HCT116 (cell line): ENCODE results near the gene POLR3C. TPM values are rescaled to one million over a fixed set of nuclear protein-coding genes. Genes with fewer than 3 reads are reported as not detected.

Experiments used
- ATAC-seq: fragments of 200-7000 bp; cut with Tn5 transposase; 2 replicates; pipeline ENCODE4 v1.9.1; 2020; ENCODE audit warnings: mild to moderate bottlenecking, moderate library complexity
- BruUV-seq: library from RNA; stranded (reverse); fragments of 400-500 nt; replicated peaks from 2 replicates; lab custom pipeline; 2021; lab: Mats Ljungman, UMichigan
- CTCF ChIA-PET: fragments of 300-600 bp; sonication (Branson Sonifier 250); formaldehyde crosslinking; loops from one replicate; lab custom pipeline; 2021; ENCODE audit warnings: antibody characterized with exemption; lab: Charles Lee
- POLR2A ChIA-PET: fragments of 300-600, 350-600 bp; sonication (Branson Sonifier 250); formaldehyde crosslinking; loops from one replicate; lab custom pipeline; 2021; ENCODE audit warnings: antibody characterized with exemption; lab: Charles Lee
- RAD21 ChIA-PET, 2 experiments: fragments of 300-600 bp; sonication (Branson Sonifier 250); formaldehyde crosslinking; loops; one replicate each; lab custom pipeline; 2023; ENCODE audit warnings: low total read pairs in 2 of 2; ENCODE audit not compliant: uncharacterized antibody in 2 of 2, unreplicated experiment in 2 of 2, low non-redundant PET in 1 of 2; lab: Charles Lee
- DNase-seq: peaks from one replicate; pipeline ENCODE4 v3.0.0-alpha.2; 2010; ENCODE audit warnings: low read depth, low spot score
- H2AFZ ChIP-seq: fragments of 200-600 bp; shearing (Covaris generic), sonication (generic); 2 replicates; pipeline ENCODE4 v1.6.1; 2017; ENCODE audit warnings: low read depth, mixed run types, mixed read lengths, antibody characterized with exemption, low read length; ENCODE audit not compliant: poor library complexity, severe bottlenecking
- H3K27ac ChIP-seq: 2 replicates; pipeline ENCODE4 v1.5.1; 2012; ENCODE audit warnings: low read depth, low read length
- H3K27me3 ChIP-seq: fragments of 200-600 bp; sonication (generic); 2 replicates; pipeline ENCODE4 v1.6.1; 2016; ENCODE audit warnings: mixed run types, low read length, mixed read lengths; ENCODE audit not compliant: insufficient read depth
- H3K36me3 ChIP-seq, 2 experiments: fragments of 200-500 bp in 1 of 2; fragments of 200-600 bp in 1 of 2; sonication (Bioruptor generic) in 1 of 2; sonication (generic) in 1 of 2; 2 replicates each; pipeline versions ENCODE4 v1.5.1 to v1.6.1; 2014 to 2016; ENCODE audit warnings: low read length in 2 of 2, inconsistent platforms in 1 of 2, mixed read lengths in 1 of 2, mixed run types in 1 of 2; ENCODE audit not compliant: insufficient read depth in 2 of 2, control insufficient read depth in 1 of 2
- H3K4me1 ChIP-seq, 2 experiments: fragments of 200-600 bp in 1 of 2; sonication (generic) in 1 of 2; 2 replicates each; pipeline versions ENCODE4 v1.5.1 to v1.6.1; 2012 to 2017; ENCODE audit warnings: low read length in 2 of 2, inconsistent platforms in 1 of 2, mild to moderate bottlenecking in 1 of 2, mixed read lengths in 1 of 2, mixed run types in 1 of 2, moderate library complexity in 1 of 2; ENCODE audit not compliant: insufficient read depth in 2 of 2, control insufficient read depth in 1 of 2
- H3K4me2 ChIP-seq: fragments of 200-600 bp; sonication (generic); 2 replicates; pipeline ENCODE4 v1.6.1; 2017; ENCODE audit warnings: mixed run types, low read length, mixed read lengths
- H3K4me3 ChIP-seq, 2 experiments: fragments of 200-600 bp in 1 of 2; sonication (generic) in 1 of 2; replicated peaks in 1 of 2; 2 replicates each; pipeline ENCODE4 v1.5.1; 2011 to 2016; ENCODE audit warnings: low read length in 2 of 2, control low read depth in 1 of 2, low read depth in 1 of 2, mild to moderate bottlenecking in 1 of 2, mixed read lengths in 1 of 2, mixed run types in 1 of 2
- H3K79me2 ChIP-seq: fragments of 200-600 bp; sonication (generic); 2 replicates; pipeline ENCODE4 v1.6.1; 2017; ENCODE audit warnings: mild to moderate bottlenecking, mixed run types, low read length, moderate library complexity, mixed read lengths; ENCODE audit not compliant: insufficient read depth
- H3K9ac ChIP-seq: fragments of 200-600 bp; sonication (generic); 2 replicates; pipeline ENCODE4 v1.6.1; 2016; ENCODE audit warnings: low read length, mixed read lengths
- H3K9me2 ChIP-seq: fragments of 200-600 bp; sonication (generic), shearing (Covaris generic); 2 replicates; pipeline ENCODE4 v1.6.1; 2017; ENCODE audit warnings: mixed run types, mild to moderate bottlenecking, moderate library complexity; ENCODE audit not compliant: insufficient read depth
- H3K9me3 ChIP-seq, 2 experiments: fragments of 200-500 bp in 1 of 2; fragments of 200-600 bp in 1 of 2; sonication (Bioruptor generic) in 1 of 2; sonication (generic) in 1 of 2; 2 replicates each; pipeline ENCODE4 v1.6.1; 2014 to 2017; ENCODE audit warnings: low read length in 2 of 2, mixed read lengths in 2 of 2, inconsistent platforms in 1 of 2, low read depth in 1 of 2, mild to moderate bottlenecking in 1 of 2, mixed run types in 1 of 2, moderate library complexity in 1 of 2; ENCODE audit not compliant: control insufficient read depth in 1 of 2, insufficient read depth in 1 of 2
- H4K20me1 ChIP-seq: fragments of 200-600 bp; sonication (generic), shearing (Covaris generic); 2 replicates; pipeline ENCODE4 v1.6.1; 2017; ENCODE audit warnings: mixed run types, mild to moderate bottlenecking, moderate library complexity; ENCODE audit not compliant: insufficient read depth
- CEBPB ChIP-seq: IDR thresholded peaks from 2 replicates; pipeline ENCODE4 v1.6.1; 2012; ENCODE audit warnings: low read depth
- CTCF ChIP-seq, 3 experiments: fragments of 200-600 bp in 1 of 3; sonication (generic) in 1 of 3; IDR thresholded peaks in 2 of 3; conservative IDR thresholded peaks in 1 of 3; 2 replicates each; pipeline ENCODE4 v1.5.1; 2012 to 2017; ENCODE audit warnings: low read depth in 2 of 3, low read length in 2 of 3, antibody characterized with exemption in 1 of 3, borderline replicate concordance in 1 of 3, control low read depth in 1 of 3, mild to moderate bottlenecking in 1 of 3, mixed read lengths in 1 of 3, mixed run types in 1 of 3, moderate library complexity in 1 of 3; ENCODE audit not compliant: insufficient read depth in 1 of 3
- ELF1 ChIP-seq: IDR thresholded peaks from 2 replicates; pipeline ENCODE4 v1.6.1; 2012; ENCODE audit warnings: low read depth, borderline replicate concordance
- EZH2 ChIP-seq: fragments of 200-600 bp; sonication (generic); IDR thresholded peaks from 2 replicates; pipeline ENCODE4 v1.6.1; 2017; ENCODE audit warnings: antibody characterized with exemption, mixed run types
- EZH2phosphoT487 ChIP-seq: fragments of 200-600 bp; IDR thresholded peaks from 2 replicates; pipeline ENCODE4 v1.6.1; 2018; ENCODE audit warnings: antibody characterized with exemption, borderline replicate concordance
- FOSL1 ChIP-seq: IDR thresholded peaks from 2 replicates; pipeline ENCODE4 v1.6.1; 2012; ENCODE audit warnings: low read depth
- JUND ChIP-seq: IDR thresholded peaks from 2 replicates; pipeline ENCODE4 v1.6.1; 2012
- POLR2A ChIP-seq: IDR thresholded peaks from 2 replicates; pipeline ENCODE4 v1.7.0; 2011; ENCODE audit warnings: borderline replicate concordance; ENCODE audit not compliant: insufficient read depth, insufficient read length; ENCODE audit errors: extremely low read depth
- RAD21 ChIP-seq: IDR thresholded peaks from 2 replicates; pipeline ENCODE4 v1.6.1; 2012; ENCODE audit warnings: low read depth, mild to moderate bottlenecking
- YY1 ChIP-seq: IDR thresholded peaks from 2 replicates; pipeline ENCODE4 v1.6.1; 2011; ENCODE audit warnings: low read length, low read depth, moderate library complexity, mild to moderate bottlenecking; ENCODE audit not compliant: insufficient replicate concordance; ENCODE audit errors: extremely low read depth
- ZNF274 ChIP-seq: fragments of 200-500 bp; sonication (Bioruptor generic); IDR thresholded peaks from 2 replicates; pipeline ENCODE4 v1.6.1; 2014; ENCODE audit warnings: mild to moderate bottlenecking, low read depth, low read length, inconsistent platforms
- intact Hi-C: fragments of 100-400 bp; cut with micrococcal nuclease; formaldehyde crosslinking; loops from 2 replicates; pipeline ENCODE4 v1.10.0; 2022
- total RNA-seq: library from RNA; stranded (reverse); gene quantifications from one replicate; pipeline ENCODE4 v1.2.1, GENCODE V29; 2021; ENCODE audit not compliant: unreplicated experiment

Gene POLR3C
- total RNA-seq, 1 experiment from 2014 or later, result 25.4 TPM

DNA sequence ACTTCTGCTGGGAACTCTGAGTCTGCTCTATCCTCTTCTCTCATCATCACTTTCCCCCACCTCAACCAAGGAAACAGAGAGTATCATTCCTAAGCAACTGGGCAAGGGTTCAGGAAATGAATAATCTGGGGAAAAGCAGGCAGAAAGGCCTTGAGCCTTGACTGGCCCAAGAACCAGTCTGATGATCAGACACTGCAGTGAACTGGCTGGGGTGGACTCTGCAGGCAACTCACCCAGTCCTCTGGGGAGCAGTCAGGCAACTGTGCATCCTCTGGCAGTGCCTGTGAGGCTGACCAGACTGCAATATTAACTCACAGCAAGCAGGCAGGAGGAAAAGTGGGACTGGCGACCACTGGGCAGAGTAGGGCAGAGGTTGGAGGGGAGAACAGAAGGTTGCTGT, 60.7 kb downstream of the POLR3C start:
- Histone ChIP-seq H3K36me3 (no peaks in the 10 kb centered on the region), H3K4me1 (peaks cover 0 to 22% of the 10 kb centered on the region in 2 experiments; a peak in 2 of 4 replicates), H3K9me2 (no peaks in the 10 kb centered on the region), H2AFZ (no peak overlapping the region), H3K9ac (no peak overlapping the region), H3K4me2 (no peak overlapping the region), H3K4me3 (no peak overlapping the region), H4K20me1 (no peaks in the 10 kb centered on the region), H3K79me2 (no peaks in the 10 kb centered on the region), H3K27me3 (peaks cover 7% of the 10 kb centered on the region; the same call in 1 of the 2 replicates), H3K9me3 (no peaks in the 10 kb centered on the region), H3K27ac (no peak overlapping the region)
- no TSS peak for BruUV-seq
- ChIA-PET RAD21 (no interaction called here), POLR2A (no interaction called here), CTCF (no interaction called here)
- DNase-seq (no peak), ATAC-seq (no peak)
- intact Hi-C loops, result no loop called here
- no peak for TF ChIP-seq ZNF274
- no peak for TF ChIP-seq ELF1
- TF ChIP-seq POLR2A, result no peak
- TF ChIP-seq RAD21, result no peak
- no peak for TF ChIP-seq YY1
- TF ChIP-seq CTCF (IDR thresholded peaks at IDR 0.05 in 2 of 3, conservative IDR thresholded peaks at IDR 0.05 in 1 of 3; ENCODE audit: borderline replicate concordance in 1 of 3, insufficient read depth in 1 of 3, low read depth in 2 of 3, low read length in 2 of 3), result no peak
- TF ChIP-seq FOSL1, result no peak
- TF ChIP-seq JUND, result no peak
- no peak for TF ChIP-seq EZH2phosphoT487
- TF ChIP-seq EZH2, result no peak
- TF ChIP-seq CEBPB, result no peak
